H1 (cell line): ENCODE measurements around the gene GOLGA1. TPM values are rescaled to one million over a fixed set of nuclear protein-coding genes. Genes with fewer than 3 reads are reported as not detected.

Experiments used
- CTCF ChIA-PET: fragments of 300-600 bp; sonication (Branson Sonifier 250); formaldehyde crosslinking; loops from one replicate; lab custom pipeline; 2021; ENCODE audit not compliant: partially characterized antibody; lab: Charles Lee
- POLR2A ChIA-PET: fragments of 300-600 bp; sonication (Branson Sonifier 250); formaldehyde crosslinking; loops from one replicate; lab custom pipeline; 2021; ENCODE audit warnings: inconsistent platforms; ENCODE audit not compliant: partially characterized antibody; lab: Charles Lee
- DNase-seq, 2 experiments: peaks; one replicate each; pipeline versions ENCODE4 v3.0.0 to v3.0.0-alpha.2; 2010 to 2022; ENCODE audit warnings: low spot score in 2 of 2, low read depth in 1 of 2, mixed read lengths in 1 of 2
- FAIRE-seq: peaks from 2 replicates; lab custom pipeline; 2011; peaks lifted over from hg19 to GRCh38; lab: Jason Lieb, UNC
- H2AFZ ChIP-seq: 2 replicates; pipeline ENCODE4 v1.8.1; 2012; ENCODE audit warnings: low read length, inconsistent platforms
- H2AK5ac ChIP-seq: 2 replicates; pipeline ENCODE4 v1.6.1; 2013; ENCODE audit warnings: low read depth, low read length
- H2BK120ac ChIP-seq: replicated peaks from 2 replicates; pipeline ENCODE3; 2013; ENCODE audit warnings: low read depth, low read length, inconsistent platforms
- H2BK12ac ChIP-seq: 2 replicates; pipeline ENCODE4 v1.6.1; 2013; ENCODE audit warnings: low read depth, low read length
- H2BK15ac ChIP-seq: 2 replicates; pipeline ENCODE4 v1.6.1; 2013; ENCODE audit warnings: low read length
- H2BK20ac ChIP-seq: 2 replicates; pipeline ENCODE4 v1.6.1; 2013; ENCODE audit warnings: low read length
- H2BK5ac ChIP-seq: 2 replicates; pipeline ENCODE4 v1.6.1; 2013; ENCODE audit warnings: low read depth, low read length
- H3K14ac ChIP-seq: 2 replicates; pipeline ENCODE4 v1.6.1; 2013; ENCODE audit warnings: inconsistent platforms; ENCODE audit not compliant: insufficient read length
- H3K18ac ChIP-seq: 2 replicates; pipeline ENCODE4 v1.6.1; 2013; ENCODE audit warnings: low read length; ENCODE audit errors: extremely low read depth
- H3K23ac ChIP-seq: 2 replicates; pipeline ENCODE4 v1.6.1; 2013; ENCODE audit warnings: inconsistent platforms; ENCODE audit not compliant: insufficient read length
- H3K23me2 ChIP-seq: 2 replicates; pipeline ENCODE4 v1.6.1; 2013; ENCODE audit warnings: low read depth, low read length
- H3K27ac ChIP-seq: 2 replicates; pipeline ENCODE4 v1.6.1; 2011; ENCODE audit warnings: low read depth, low read length, inconsistent platforms
- H3K27me3 ChIP-seq, 4 experiments: replicated peaks in 1 of 4; 1 replicate in 1 of 4; 2 replicates in 3 of 4; pipeline versions ENCODE4 v1.6.1 to v1.8.1; 2011 to 2013; ENCODE audit warnings: low read length in 3 of 4, mild to moderate bottlenecking in 3 of 4, inconsistent platforms in 2 of 4, mixed read lengths in 2 of 4, moderate library complexity in 1 of 4; ENCODE audit not compliant: control insufficient read depth in 3 of 4, insufficient read depth in 3 of 4; ENCODE audit errors: extremely low read depth in 1 of 4
- H3K36me3 ChIP-seq, 4 experiments: 2 replicates each; pipeline versions ENCODE4 v1.6.1 to v1.8.1; 2011 to 2013; ENCODE audit warnings: mild to moderate bottlenecking in 4 of 4, low read length in 3 of 4, moderate library complexity in 2 of 4, control low read depth in 1 of 4, inconsistent platforms in 1 of 4; ENCODE audit not compliant: insufficient read depth in 4 of 4, control insufficient read depth in 2 of 4
- H3K4ac ChIP-seq: replicated peaks from 2 replicates; pipeline ENCODE3; 2013; ENCODE audit warnings: low read length, low read depth, mixed read lengths, inconsistent platforms; ENCODE audit not compliant: insufficient read length
- H3K4me1 ChIP-seq, 4 experiments: replicated peaks in 1 of 4; 1 replicate in 1 of 4; 2 replicates in 3 of 4; pipeline versions ENCODE4 v1.6.1 to v1.8.1; 2011 to 2013; ENCODE audit warnings: low read length in 3 of 4, inconsistent platforms in 2 of 4, mixed read lengths in 1 of 4; ENCODE audit not compliant: insufficient read depth in 4 of 4, control insufficient read depth in 3 of 4
- H3K4me2 ChIP-seq, 2 experiments: 2 replicates each; pipeline versions ENCODE4 v1.6.1 to v1.8.1; 2011 to 2013; ENCODE audit warnings: low read depth in 2 of 2, low read length in 2 of 2, control low read depth in 1 of 2, inconsistent platforms in 1 of 2, mild to moderate bottlenecking in 1 of 2; ENCODE audit not compliant: insufficient read depth in 1 of 2
- H3K4me3 ChIP-seq, 4 experiments: fragments of 200-600, 300-600 bp in 1 of 4; sonication (generic), shearing (Covaris generic), sonication (Bioruptor Twin) in 1 of 4; 2 replicates each; pipeline versions ENCODE4 v1.5.1 to v1.8.1; 2011 to 2016; ENCODE audit warnings: low read length in 4 of 4, low read depth in 3 of 4, control low read depth in 2 of 4, inconsistent platforms in 2 of 4, mild to moderate bottlenecking in 2 of 4, mixed read lengths in 1 of 4, moderate library complexity in 1 of 4; ENCODE audit not compliant: insufficient read depth in 2 of 4; ENCODE audit errors: extremely low read depth in 1 of 4
- H3K56ac ChIP-seq: replicated peaks from 2 replicates; pipeline ENCODE3; 2013; ENCODE audit warnings: low read depth, mild to moderate bottlenecking, mixed read lengths, low read length, inconsistent platforms; ENCODE audit not compliant: insufficient read length
- H3K79me1 ChIP-seq: 2 replicates; pipeline ENCODE4 v1.6.1; 2013; ENCODE audit warnings: low read depth, low read length, control low read depth
- H3K79me2 ChIP-seq, 2 experiments: 2 replicates each; pipeline versions ENCODE4 v1.6.1 to v1.8.1; 2012 to 2013; ENCODE audit warnings: low read length in 2 of 2, mild to moderate bottlenecking in 2 of 2, inconsistent platforms in 1 of 2; ENCODE audit not compliant: insufficient read depth in 2 of 2, control insufficient read depth in 1 of 2
- H3K9ac ChIP-seq, 4 experiments: replicated peaks in 1 of 4; 1 replicate in 1 of 4; 2 replicates in 3 of 4; pipeline versions ENCODE4 v1.6.1 to v1.8.1; 2011 to 2013; ENCODE audit warnings: low read depth in 3 of 4, low read length in 3 of 4, control low read depth in 2 of 4, mild to moderate bottlenecking in 2 of 4, moderate library complexity in 2 of 4, inconsistent platforms in 1 of 4; ENCODE audit errors: extremely low read depth in 1 of 4
- H3K9me3 ChIP-seq, 2 experiments: 2 replicates each; pipeline versions ENCODE4 v1.6.1 to v1.8.1; 2012 to 2013; ENCODE audit warnings: mild to moderate bottlenecking in 2 of 2, moderate library complexity in 2 of 2, control low read depth in 1 of 2, inconsistent platforms in 1 of 2, low read depth in 1 of 2, low read length in 1 of 2, mixed read lengths in 1 of 2; ENCODE audit not compliant: insufficient read depth in 2 of 2
- H4K20me1 ChIP-seq, 2 experiments: replicated peaks in 1 of 2; 2 replicates each; pipeline versions ENCODE3 to v1.8.1; 2011 to 2013; ENCODE audit warnings: inconsistent platforms in 2 of 2, low read length in 2 of 2, mild to moderate bottlenecking in 1 of 2; ENCODE audit not compliant: insufficient read depth in 2 of 2, control insufficient read depth in 1 of 2
- H4K5ac ChIP-seq: 2 replicates; pipeline ENCODE4 v1.6.1; 2013; ENCODE audit warnings: low read length, low read depth, mixed read lengths, inconsistent platforms; ENCODE audit not compliant: insufficient read length
- H4K8ac ChIP-seq: 2 replicates; pipeline ENCODE4 v1.8.0; 2013; ENCODE audit warnings: mild to moderate bottlenecking, moderate library complexity, low read length, inconsistent platforms; ENCODE audit not compliant: insufficient read depth; ENCODE audit errors: extremely low read depth
- H4K91ac ChIP-seq: replicated peaks from 2 replicates; pipeline ENCODE3; 2013; ENCODE audit warnings: low read length, mixed read lengths, inconsistent platforms; ENCODE audit not compliant: insufficient read length
- ATF3 ChIP-seq: IDR thresholded peaks from 2 replicates; pipeline ENCODE4 v1.6.1; 2011; ENCODE audit warnings: low read depth, mild to moderate bottlenecking, low read length; ENCODE audit not compliant: insufficient read depth
- CEBPB ChIP-seq: IDR thresholded peaks from 2 replicates; pipeline ENCODE4 v1.6.1; 2012; ENCODE audit warnings: low read depth, low read length
- HDAC6 ChIP-seq: IDR thresholded peaks from one replicate; pipeline ENCODE4 v1.7.1; 2012; ENCODE audit warnings: low read depth, mild to moderate bottlenecking, inconsistent platforms, low read length, moderate library complexity
- MAFK ChIP-seq: IDR thresholded peaks from 2 replicates; pipeline ENCODE4 v1.6.1; 2012; ENCODE audit warnings: low read depth, mild to moderate bottlenecking, improper control_type of control experiment, low read length
- NANOG ChIP-seq: IDR thresholded peaks from 2 replicates; pipeline ENCODE4 v1.6.1; 2011; ENCODE audit warnings: low read length, low read depth, mild to moderate bottlenecking, inconsistent platforms; ENCODE audit not compliant: insufficient read depth, poor library complexity, severe bottlenecking
- NRF1 ChIP-seq: IDR thresholded peaks from 2 replicates; pipeline ENCODE4 v1.6.1; 2011; ENCODE audit warnings: mild to moderate bottlenecking, low read depth, low read length, improper control_type of control experiment
- POLR2AphosphoS5 ChIP-seq: IDR thresholded peaks from 2 replicates; pipeline ENCODE4 v1.6.1; 2011; ENCODE audit warnings: low read depth, low read length
- RAD21 ChIP-seq, 2 experiments: IDR thresholded peaks in 1 of 2; conservative IDR thresholded peaks in 1 of 2; 2 replicates each; pipeline ENCODE4 v1.6.1; 2011; ENCODE audit warnings: low read depth in 2 of 2, low read length in 2 of 2, improper control_type of control experiment in 1 of 2, inconsistent platforms in 1 of 2, mild to moderate bottlenecking in 1 of 2, moderate library complexity in 1 of 2
- SIN3A ChIP-seq, 2 experiments: IDR thresholded peaks in 1 of 2; conservative IDR thresholded peaks in 1 of 2; 2 replicates each; pipeline ENCODE4 v1.6.1; 2011 to 2012; ENCODE audit warnings: low read length in 2 of 2, improper control_type of control experiment in 1 of 2, low read depth in 1 of 2, mild to moderate bottlenecking in 1 of 2
- WGBS, 2 experiments: shearing (Covaris generic) in 1 of 2; methylation state at CpG; one replicate each; pipeline versions ENCODE4 v1.1.6 to v1.1.7; 2013 to 2015; ENCODE audit warnings: low lambda C conversion rate in 2 of 2, mixed read lengths in 2 of 2, inconsistent platforms in 1 of 2, low coverage in 1 of 2, missing lambda C conversion rate in 1 of 2; ENCODE audit not compliant: insufficient replicate concordance in 2 of 2, insufficient coverage in 1 of 2, insufficient read length in 1 of 2; ENCODE audit errors: extremely low coverage in 1 of 2, missing lambda C conversion rate in 1 of 2; 5-methylcytosine and 5-hydroxymethylcytosine counted together
- polyA plus RNA-seq, 7 experiments: library from polyadenylated mRNA; depleted of rRNA in 3 of 7; stranded (reverse) in 5 of 7; unstranded in 2 of 7; fragments of >200 nt in 5 of 7; fragments of 200-250 nt in 2 of 7; gene quantifications; 1 replicate in 5 of 7; 2 replicates in 1 of 7; 4 replicates in 1 of 7; pipeline versions ENCODE4 v1.2.1 to v1.2.3, GENCODE V29; 2011 to 2013; ENCODE audit warnings: missing spikeins in 2 of 7, mixed read lengths in 2 of 7
- total RNA-seq: library from RNA; stranded (reverse); fragmentation: NEBNext Ultra II Directional; extraction: Animal tissue kit (Norgen Biotek cat#: 25700); gene quantifications from 2 replicates; pipeline ENCODE4 v1.2.1, GENCODE V29; 2021

The GOLGA1 gene
- total and polyA plus RNA-seq, 2 of the 8 experiments (the other 6 are each of a cell fraction or from before 2014, with no cell fraction given): 4.8 to 6.5 TPM

GRCh38 chr9:124869986-124870560 lies 70.8 kb downstream of the GOLGA1 start:
- Histone ChIP-seq H2AK5ac (peak overlapping the region; percentile 55; the same call in 1 of the 2 replicates), H3K79me1 (peaks cover 11% of the 10 kb centered on the region), H3K9ac (peak overlapping the region; percentile 80 to 90 (median 84)), H2BK5ac (0 out of 2 replicates have a peak overlapping the region, but pooled peaks have one; percentile 60), H3K23ac (no peak overlapping the region), H2BK20ac (no peak overlapping the region), H3K4ac (no peak overlapping the region), H3K79me2 (peaks cover 20 to 62% of the 10 kb centered on the region in 2 experiments), H4K8ac (no peak overlapping the region), H2BK15ac (no peak overlapping the region), H3K36me3 (peaks cover 4 to 24% (median 13%) of the 10 kb centered on the region in 4 experiments; a peak in 6 of 8 replicates)
- POLR2A ChIA-PET: interaction anchor here (0.7 to 31.1 kb wide), 5 partner anchors 7 to 303 kb away, joined by 3 to 573 read pairs (median 4); partner anchors contain the start of genes ARPC5L, RPL35 and WDR38
- TF ChIP-seq NRF1 (no peak), RAD21 (IDR thresholded peaks at IDR 0.05 in 1 of 2, conservative IDR thresholded peaks at IDR 0.05 in 1 of 2; ENCODE audit: low read depth in 2 of 2, low read length in 2 of 2) (no peak), ATF3 (no peak), SIN3A (conservative IDR thresholded peaks at IDR 0.05 in 1 of 2, IDR thresholded peaks at IDR 0.05 in 1 of 2; ENCODE audit: low read depth in 1 of 2, low read length in 2 of 2) (peak in 1 of 2 experiments; percentile 13; a peak in 1 of 4 replicates), HDAC6 (no peak), MAFK (no peak), NANOG (no peak), CEBPB (no peak), POLR2AphosphoS5 (no peak)
- TF ChIP-seq, all 59 proteins: peak for 1
- peaks cover 4 to 20% (median 13%) of the 10 kb centered on the region in 4 experiments for H3K4me1 ChIP-seq
- peak overlapping the region; percentile 86 to 95 (median 95) for H3K4me3 ChIP-seq
- peak overlapping the region; percentile 91 to 92 for H3K4me2 ChIP-seq
- 37% methylated on average over 12 of the region's 12 CpGs; no CpG with 5 or more reads in 1 of the 2 experiments for WGBS, 2 experiments
- DNase-seq (no peak), FAIRE-seq (no peak)
- H3K14ac ChIP-seq: no peak overlapping the region
- peaks cover 0 to 3% of the 10 kb centered on the region in 2 experiments; a peak in 1 of 4 replicates for H3K9me3 ChIP-seq
- H4K91ac ChIP-seq: no peak overlapping the region
- H3K56ac ChIP-seq: no peak overlapping the region
- CTCF ChIA-PET: interaction anchor here (0.7 to 5.1 kb wide), 5 partner anchors 9 to 274 kb away, joined by 3 to 18 read pairs (median 6); partner anchors contain the start of gene WDR38
- no peaks in the 10 kb centered on the region for H3K27me3 ChIP-seq
- H3K23me2 ChIP-seq: peaks cover 8% of the 10 kb centered on the region
- no peak overlapping the region for H4K5ac ChIP-seq
- no peak overlapping the region for H2AFZ ChIP-seq
- peaks cover 23 to 29% of the 10 kb centered on the region in 2 experiments for H4K20me1 ChIP-seq
- no peak overlapping the region for H2BK120ac ChIP-seq
- H2BK12ac ChIP-seq: 0 out of 2 replicates have a peak overlapping the region, but pooled peaks have one; percentile 1
- peak overlapping the region; percentile 82; the same call in 1 of the 2 replicates for H3K27ac ChIP-seq
- H3K18ac ChIP-seq: no peak overlapping the region
